ENCODE results near the gene TMEM167A.
"Not testable (repeated sequence)": the region's sequence is repeated elsewhere in the genome, so short reads cannot be mapped to it uniquely, and the experiment has no call there.

TMEM167A gene

GRCh38 chr5:83090169-83090568 lies 13.0 kb upstream of the TMEM167A start:
- no peak for DNase-seq (ENCODE audit: low spot score)

- DNase-seq (ENCODE audit: low spot score) = no peak
Observed at GRCh38 chr5:83085106-83085505, 7.9 kb upstream of the TMEM167A start.

GRCh38 chr5:83084336-83084735 lies 7.1 kb upstream of the TMEM167A start:
- no peak for DNase-seq (ENCODE audit: low spot score)

- DNase-seq (ENCODE audit: low spot score) = no peak
Observed at GRCh38 chr5:83082750-83083149, 5.6 kb upstream of the TMEM167A start.

- no peak for DNase-seq (ENCODE audit: low spot score)
Observed at GRCh38 chr5:83077662-83078261, 568 bp upstream of the TMEM167A start.

- DNase-seq (ENCODE audit: low spot score) = no peak
Observed at GRCh38 chr5:83072966-83073365, 4.2 kb downstream of the TMEM167A start.

GRCh38 chr5:83071286-83072051 lies 5.7 kb downstream of the TMEM167A start:
- DNase-seq (ENCODE audit: low spot score) = no peak

- DNase-seq (ENCODE audit: low spot score) = no peak
Observed at GRCh38 chr5:83069096-83069799, 7.9 kb downstream of the TMEM167A start.

GRCh38 chr5:83067377-83067776 lies 9.8 kb downstream of the TMEM167A start:
- not testable (repeated sequence) for DNase-seq (ENCODE audit: low spot score)

GRCh38 chr5:83066548-83067110 lies 10.6 kb downstream of the TMEM167A start:
- no peak for DNase-seq (ENCODE audit: low spot score)

- no peak for DNase-seq (ENCODE audit: low spot score)
Observed at GRCh38 chr5:83059341-83059740, 17.9 kb downstream of the TMEM167A start.

- DNase-seq (ENCODE audit: low spot score) = no peak
Observed at GRCh38 chr5:83058726-83059125, 18.5 kb downstream of the TMEM167A start.

- DNase-seq (ENCODE audit: low spot score) = no peak
Observed at GRCh38 chr5:83055166-83055565, 22.0 kb downstream of the TMEM167A start.

- no peak for DNase-seq (ENCODE audit: low spot score)
Observed at GRCh38 chr5:83050723-83051340, 26.4 kb downstream of the TMEM167A start.

GRCh38 chr5:83049370-83049885 lies 27.8 kb downstream of the TMEM167A start:
- no peak for DNase-seq (ENCODE audit: low spot score)

- no peak for DNase-seq (ENCODE audit: low spot score)
Observed at GRCh38 chr5:83048811-83049210, 28.4 kb downstream of the TMEM167A start.

GRCh38 chr5:83048277-83048676 lies 28.9 kb downstream of the TMEM167A start:
- no peak for DNase-seq (ENCODE audit: low spot score)

- DNase-seq (ENCODE audit: low spot score) = no peak
Observed at GRCh38 chr5:83044926-83045325, 32.3 kb downstream of the TMEM167A start.

GRCh38 chr5:83042507-83042906 lies 34.7 kb downstream of the TMEM167A start:
- DNase-seq (ENCODE audit: low spot score) = no peak

GRCh38 chr5:83038924-83039323 lies 38.3 kb downstream of the TMEM167A start:
- no peak for DNase-seq (ENCODE audit: low spot score)

- DNase-seq (ENCODE audit: low spot score) = no peak
Observed at GRCh38 chr5:83036991-83037575, 40.1 kb downstream of the TMEM167A start.
